GM21526 (cell line): ENCODE results near the gene CABP2.

Experiments
- ATAC-seq: cut with Tn5 transposase; IDR thresholded peaks from one replicate; pipeline ENCODE4 v1.9.1; 2021; ENCODE audit warnings: moderate library complexity; ENCODE audit not compliant: unreplicated experiment, low FRiP score

The CABP2 gene

GRCh38 chr11:67510023-67510345, 13.3 kb downstream of the CABP2 start:
- no peak for ATAC-seq

- peak; percentile 40 for ATAC-seq
These were observed 14.6 kb downstream of the CABP2 start for GRCh38 chr11:67508486-67509121.

GRCh38 chr11:67507864-67508485, 15.3 kb downstream of the CABP2 start, which contains the start of gene CDK2AP2:
CDK2AP2 (minus strand) TSS chr11:67508162; CDS start chr11:67508082, 80 bp downstream.
- ATAC-seq, result peak; percentile 62

- no peak for ATAC-seq
These were observed 15.9 kb downstream of the CABP2 start for GRCh38 chr11:67507242-67507863.

GRCh38 chr11:67506426-67507051, 16.7 kb downstream of the CABP2 start:
- ATAC-seq, result no peak

GRCh38 chr11:67505605-67506396, 17.4 kb downstream of the CABP2 start:
- no peak for ATAC-seq

- ATAC-seq, result no peak
These were observed 18.2 kb downstream of the CABP2 start, which contains the start of gene PITPNM1 for GRCh38 chr11:67504950-67505581. PITPNM1 (minus strand) TSS chr11:67505363; CDS start chr11:67504180, 1,183 bp downstream.

- ATAC-seq, result no peak
These were observed 19.0 kb downstream of the CABP2 start for GRCh38 chr11:67504005-67504949.

GRCh38 chr11:67503119-67504004, 19.9 kb downstream of the CABP2 start:
- no peak for ATAC-seq

- ATAC-seq, result no peak
These were observed 20.8 kb downstream of the CABP2 start for GRCh38 chr11:67502328-67502979.

- no peak for ATAC-seq
These were observed 21.4 kb downstream of the CABP2 start for GRCh38 chr11:67501854-67502253.

GRCh38 chr11:67500831-67501715, 22.2 kb downstream of the CABP2 start:
- ATAC-seq, result no peak

GRCh38 chr11:67500484-67500821, 22.8 kb downstream of the CABP2 start:
- no peak for ATAC-seq

- no peak for ATAC-seq
These were observed 23.3 kb downstream of the CABP2 start for GRCh38 chr11:67499808-67500483.

GRCh38 chr11:67498544-67498972, 24.7 kb downstream of the CABP2 start:
- ATAC-seq, result no peak

- ATAC-seq, result no peak
These were observed 25.5 kb downstream of the CABP2 start for GRCh38 chr11:67497656-67498291.
